Anterior cingulate cortex (tissue), 58 donors: ENCODE measurements around the gene FAM3B.

ENCODE experiments used
- DNase-seq, 58 donors: peaks; one replicate each; lab custom pipeline; 2025; lab: John Stamatoyannopoulos, UW

Gene FAM3B

GRCh38 chr21:41387042-41387819 lies 70.6 kb downstream of the FAM3B start:
- DNase-seq = no peak

DNA sequence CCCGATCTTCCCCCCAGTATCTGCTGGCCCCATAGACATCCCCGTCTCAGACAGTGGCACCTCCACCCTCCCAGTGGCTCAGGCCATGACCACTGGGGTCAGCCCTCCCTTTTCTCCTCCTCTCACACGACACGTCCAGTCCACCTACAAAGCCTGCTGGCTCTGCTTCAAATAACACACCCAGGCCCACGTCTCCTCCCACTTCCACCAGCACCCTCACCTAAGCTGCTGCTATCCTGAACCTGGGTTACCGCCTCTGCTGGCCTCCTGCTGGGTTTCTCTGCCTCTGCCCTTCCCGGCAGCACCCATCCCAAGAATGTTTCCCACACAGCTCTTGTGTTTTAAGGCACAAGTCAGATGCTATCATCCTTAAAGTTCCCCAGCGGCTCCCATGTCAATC lies 71.2 kb downstream of the FAM3B start:
- no peak for DNase-seq

GRCh38 chr21:41388259-41388658 lies 71.7 kb downstream of the FAM3B start:
- DNase-seq = no peak

- DNase-seq = no peak
These were observed 73.5 kb downstream of the FAM3B start for GRCh38 chr21:41390043-41390639.

GRCh38 chr21:41393876-41394465 lies 77.4 kb downstream of the FAM3B start:
- DNase-seq = no peak

DNA sequence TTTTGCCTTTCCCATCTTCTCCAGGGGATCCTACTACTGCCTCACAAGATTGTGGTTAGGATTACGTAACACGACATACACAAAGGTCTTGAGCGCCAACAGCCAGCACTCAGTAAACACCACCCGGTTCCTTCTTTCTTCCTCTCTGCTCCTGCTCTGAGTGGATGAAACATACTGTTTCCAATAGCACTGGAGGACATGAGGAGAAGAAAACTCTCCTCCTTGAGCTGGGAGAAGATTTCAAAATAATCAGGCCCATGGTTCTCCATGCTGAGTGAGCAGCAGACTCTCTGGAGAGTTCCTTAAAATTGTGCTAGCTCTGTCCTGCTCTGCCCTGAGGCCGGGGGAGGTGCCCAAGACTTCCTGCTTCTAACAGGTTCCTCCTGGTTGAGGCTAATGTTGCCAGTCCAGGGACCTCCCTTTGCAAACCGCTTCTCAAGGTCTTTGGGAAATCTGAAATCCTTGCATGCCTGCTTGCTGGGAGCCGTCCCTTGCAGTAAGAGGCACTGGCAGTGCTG lies 80.0 kb downstream of the FAM3B start:
- peak in 3 of 58 donors; percentile 4 to 31 (median 6) for DNase-seq

DNA sequence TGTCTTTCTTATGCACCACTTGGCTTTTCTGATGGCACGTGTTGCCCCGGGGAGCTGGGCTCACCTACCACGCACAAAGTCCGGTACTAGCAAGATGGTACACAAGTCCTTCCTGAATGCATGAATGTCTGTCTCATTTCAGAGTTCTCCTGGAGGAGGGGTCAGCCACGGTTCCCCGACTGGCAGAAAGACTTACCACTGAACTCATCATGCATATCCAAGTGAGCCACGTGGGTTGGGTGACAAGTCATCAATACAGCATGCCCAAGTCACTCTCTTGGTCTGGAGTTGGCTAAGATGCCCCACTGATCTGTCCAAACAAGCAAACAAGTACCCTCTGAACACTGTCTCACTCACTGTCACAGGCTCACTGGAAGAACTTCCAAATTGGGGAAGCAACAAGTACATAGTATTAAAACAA lies 80.9 kb downstream of the FAM3B start:
- DNase-seq = no peak

- no peak for DNase-seq
These were observed 81.7 kb downstream of the FAM3B start for GRCh38 chr21:41398251-41398650.

- no peak for DNase-seq
These were observed 82.2 kb downstream of the FAM3B start for GRCh38 chr21:41398831-41399230.

GRCh38 chr21:41399246-41399800 lies 82.7 kb downstream of the FAM3B start:
- no peak for DNase-seq

DNA sequence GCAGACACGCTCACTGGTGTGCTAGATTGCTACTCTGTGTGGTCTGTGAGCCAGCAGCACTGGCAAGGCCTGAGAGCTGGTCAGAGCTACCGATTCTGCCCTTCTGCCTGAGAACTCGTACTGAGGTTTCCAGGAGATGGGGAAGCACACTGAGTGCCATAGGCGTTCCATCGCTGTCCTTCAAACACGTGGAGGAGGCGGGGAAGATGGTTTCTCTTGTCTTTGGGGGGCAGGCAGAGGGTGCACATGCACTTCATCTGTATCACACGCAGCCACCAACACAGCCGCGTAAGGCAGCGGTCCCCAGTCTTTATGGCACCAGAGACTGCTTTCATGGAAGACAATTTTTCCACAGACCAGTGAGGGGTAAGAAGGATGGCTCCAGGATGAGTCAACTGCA lies 85.6 kb downstream of the FAM3B start:
- no peak for DNase-seq

DNA sequence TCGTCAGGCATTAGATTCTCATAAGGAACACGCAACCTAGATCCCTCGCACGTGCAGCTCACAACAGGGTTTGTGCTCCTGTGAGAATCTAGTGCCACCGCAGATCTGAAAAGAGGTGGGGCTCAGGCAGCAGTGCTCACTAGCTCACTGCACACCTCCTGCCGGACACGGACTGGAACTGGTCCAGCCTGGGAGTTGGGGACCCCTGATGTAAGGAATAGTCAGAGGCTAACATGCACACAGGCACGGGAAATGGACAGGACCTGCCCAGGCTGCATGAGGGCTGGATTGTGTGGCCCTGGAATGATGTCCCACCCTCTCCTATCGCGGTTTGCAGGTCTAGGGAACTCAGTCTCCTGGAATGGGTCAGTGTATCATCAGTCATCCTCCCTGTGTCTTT lies 86.2 kb downstream of the FAM3B start:
- DNase-seq = no peak

DNA sequence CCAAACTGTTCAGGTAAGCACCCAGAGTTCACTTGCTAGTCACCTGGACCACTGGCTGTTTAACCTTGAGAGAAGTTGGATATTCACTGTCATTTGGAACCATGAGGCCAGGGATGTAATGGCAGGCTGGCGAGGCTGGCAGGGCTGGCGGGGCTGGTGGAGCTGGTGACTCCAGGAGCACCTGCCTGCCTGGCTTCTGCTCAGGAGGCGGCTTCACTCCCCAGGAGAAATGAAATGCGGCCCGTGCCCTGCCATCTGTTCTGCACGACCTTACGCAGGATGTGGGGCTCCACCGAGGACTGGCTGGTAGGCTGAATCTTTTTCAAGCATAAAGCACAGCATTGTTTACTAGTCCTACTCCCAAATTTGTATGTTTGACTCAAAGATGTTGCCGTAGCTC lies 86.7 kb downstream of the FAM3B start:
- no peak for DNase-seq

- no peak for DNase-seq
These were observed 87.4 kb downstream of the FAM3B start for GRCh38 chr21:41403966-41404365.

- no peak for DNase-seq
These were observed 88.7 kb downstream of the FAM3B start for GRCh38 chr21:41405321-41405720.

GRCh38 chr21:41406340-41406739 lies 89.7 kb downstream of the FAM3B start:
- no peak for DNase-seq
